Sigmoid colon (tissue), 3 donors: ENCODE data around the gene ZNF385C.

Experiments
- CTCF ChIP-seq, 4 experiments: fragments of 450-650 bp in 3 of 4; fragments of 200-600 bp in 1 of 4; IDR thresholded peaks; one replicate each; pipeline ENCODE4 v1.5.1; 2016 to 2019; ENCODE audit warnings: antibody characterized with exemption in 4 of 4, mild to moderate bottlenecking in 3 of 4, moderate library complexity in 2 of 4
- POLR2A ChIP-seq, 2 donors: fragments of 450-650 bp; IDR thresholded peaks; one replicate each; pipeline ENCODE4 v1.6.1; 2016; ENCODE audit warnings: antibody characterized with exemption in 2 of 2, mild to moderate bottlenecking in 2 of 2, moderate library complexity in 2 of 2

DNA sequence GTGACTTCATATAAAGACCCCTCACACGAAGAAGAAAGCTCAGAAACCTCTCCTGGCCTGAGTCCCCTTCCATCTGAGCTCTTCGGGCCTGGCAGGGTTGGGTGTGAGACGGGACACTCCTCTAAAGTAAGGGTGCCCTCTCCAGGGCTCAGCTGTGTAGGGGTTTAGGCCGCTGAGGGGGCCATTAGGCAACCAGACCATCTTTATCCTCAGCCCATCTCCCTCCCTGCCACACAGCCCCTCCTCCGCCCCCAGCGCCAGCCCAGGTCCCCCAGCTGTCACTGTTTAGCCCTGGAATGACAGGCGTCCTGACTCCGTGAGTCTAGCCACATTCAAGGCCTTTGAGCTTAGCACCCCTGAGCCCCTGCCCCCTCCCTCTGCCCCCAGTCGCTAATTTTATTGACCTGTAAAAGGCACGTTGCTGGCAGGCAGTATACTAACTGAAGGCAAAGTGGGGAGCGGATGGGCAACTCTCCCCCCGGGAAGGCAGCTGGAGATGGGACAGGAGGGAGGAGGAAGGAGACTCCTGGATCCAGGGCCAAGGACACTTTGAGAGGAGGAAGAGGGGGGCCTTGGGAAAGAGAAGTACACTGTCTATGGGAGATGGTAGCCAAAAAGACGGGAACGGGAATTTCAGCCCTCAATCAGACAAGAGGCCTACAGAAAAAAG is 592 bp upstream of the ZNF385C start:
- no peak for TF ChIP-seq POLR2A (IDR thresholded peaks at IDR 0.05)
- no peak for TF ChIP-seq CTCF (IDR thresholded peaks at IDR 0.05)
